ENCODE measurements around the gene MTG2.
A peak's percentile ranks its signal among the peaks of the same experiment; 100 is the strongest.

Gene MTG2

DNA sequence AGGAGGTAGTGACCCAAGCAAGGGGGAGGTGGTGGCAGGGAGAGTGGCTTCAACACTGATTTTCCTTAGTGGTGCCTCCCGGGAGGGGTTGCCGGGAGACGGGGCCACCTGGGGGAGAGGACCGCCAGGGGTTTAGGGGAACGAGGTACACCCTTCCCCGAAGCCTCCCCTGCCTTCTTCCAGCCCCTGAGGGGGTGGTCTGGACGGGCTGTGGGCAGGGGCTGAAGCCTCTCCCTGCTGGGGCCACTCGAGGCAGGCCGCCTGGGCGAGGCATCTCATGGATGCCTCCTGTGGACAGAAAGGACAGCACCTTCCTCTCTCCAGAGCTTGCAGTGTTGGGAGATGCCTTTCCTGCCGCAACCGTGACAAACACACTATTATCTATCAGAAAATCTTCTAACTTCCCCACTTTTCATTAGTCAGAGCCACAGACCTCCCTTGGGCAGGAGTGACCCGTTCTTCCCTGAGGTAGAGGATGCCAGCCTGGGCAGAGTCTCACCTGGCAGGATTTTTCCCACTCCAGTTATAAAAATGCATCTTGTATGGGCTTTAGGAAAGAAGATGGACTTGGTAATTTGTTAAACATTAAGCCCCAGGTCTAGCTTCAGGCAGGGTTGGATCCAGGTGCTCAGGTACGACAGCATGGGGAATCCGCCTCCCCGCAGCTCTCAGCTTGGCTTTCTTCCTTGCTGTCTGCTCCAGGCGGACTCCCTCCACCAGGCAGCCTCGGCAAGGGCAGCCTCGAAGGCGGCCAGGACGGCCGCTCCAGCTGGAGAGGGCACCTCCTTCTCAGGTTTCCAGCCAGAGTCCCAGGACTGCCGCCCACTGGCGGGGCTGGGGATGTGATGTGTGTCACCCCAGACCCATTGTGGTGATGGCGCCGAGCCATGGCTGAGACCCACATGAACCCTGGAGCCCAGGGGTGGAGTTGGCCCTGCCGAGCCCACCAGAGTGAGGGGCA, 26.2 kb downstream of the MTG2 start:
- Histone ChIP-seq H3K4me3 (no peak overlapping the region), H3K4me2 (no peak overlapping the region), H3K27ac (0 out of 2 replicates have a peak overlapping the region, but pooled peaks have one; percentile 30), H3K4me1 (peaks cover 69% of the 10 kb centered on the region), H3K36me3 (no peaks in the 10 kb centered on the region; the same call in 1 of the 2 replicates), H3K9ac (no peak overlapping the region), H4K20me1 (peaks cover 9% of the 10 kb centered on the region; the same call in 1 of the 2 replicates), H3K9me3 (no peaks in the 10 kb centered on the region), H3K27me3 (peaks cover 4% of the 10 kb centered on the region; the same call in 1 of the 2 replicates)
- no peak for TF ChIP-seq Cebpa-rat (IDR thresholded peaks at IDR 0.05)

DNA sequence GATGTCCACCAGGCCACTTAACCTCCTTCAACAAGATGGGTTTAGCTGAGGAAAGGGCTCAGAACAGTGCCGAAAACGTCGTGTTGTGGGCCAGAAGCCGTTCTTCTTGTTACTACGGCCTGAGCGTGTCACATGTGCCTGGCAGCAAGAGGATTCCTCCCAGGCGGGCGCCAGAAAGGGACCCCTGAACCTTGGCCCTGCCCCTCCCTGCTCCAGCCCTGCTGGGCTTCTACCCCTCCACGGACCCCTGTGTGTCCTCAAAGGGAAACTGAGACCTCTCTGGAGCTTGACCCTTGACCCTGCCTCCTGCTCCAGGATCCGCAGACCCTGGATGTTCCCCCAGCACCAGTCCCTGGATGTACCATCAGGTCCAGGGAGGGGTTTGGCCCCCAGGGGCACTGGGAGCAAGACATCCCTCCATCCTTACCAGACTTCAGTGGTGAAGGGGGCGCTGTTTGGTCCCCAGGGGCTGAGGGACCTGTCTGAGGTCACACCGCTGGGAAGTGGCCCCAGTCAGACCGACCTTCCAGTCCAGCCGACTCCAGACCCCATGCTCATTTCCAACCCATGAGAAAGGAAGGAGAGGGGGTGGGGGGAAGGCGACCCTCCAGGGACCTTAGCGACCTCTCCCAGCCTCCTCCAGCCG, 27.1 kb downstream of the MTG2 start:
- Histone ChIP-seq H3K4me2 (peak overlapping the region; percentile 28; the same call in 1 of the 2 replicates), H3K4me1 (peaks cover 69% of the 10 kb centered on the region), H3K36me3 (no peaks in the 10 kb centered on the region; the same call in 1 of the 2 replicates), H4K20me1 (peaks cover 18% of the 10 kb centered on the region), H3K27me3 (peaks cover 12% of the 10 kb centered on the region), H3K9me3 (no peaks in the 10 kb centered on the region), H3K4me3 (no peak overlapping the region), H3K27ac (no peak overlapping the region), H3K9ac (no peak overlapping the region)
- TF ChIP-seq Cebpa-rat (IDR thresholded peaks at IDR 0.05) = no peak

DNA sequence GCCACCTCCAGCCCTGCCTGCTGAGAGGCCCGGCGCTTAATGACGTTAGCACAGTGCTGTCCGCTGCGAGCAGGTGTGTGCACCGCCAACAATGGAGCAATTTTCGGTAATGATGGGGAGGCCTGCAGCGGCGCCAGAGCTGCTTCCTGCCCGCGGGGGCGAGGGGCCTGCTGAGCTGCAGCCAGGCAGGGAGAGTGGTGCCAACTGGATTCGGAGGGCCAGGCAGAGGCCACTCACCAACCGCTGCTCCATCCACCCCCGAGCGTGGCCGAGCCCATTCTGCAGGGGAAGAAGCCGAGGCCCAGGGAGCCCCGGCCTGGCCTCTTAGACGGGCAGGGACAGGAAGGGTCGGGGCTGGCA, 27.6 kb downstream of the MTG2 start:
- H3K4me1 ChIP-seq = peaks cover 69% of the 10 kb centered on the region
- TF ChIP-seq Cebpa-rat (IDR thresholded peaks at IDR 0.05) = no peak

DNA sequence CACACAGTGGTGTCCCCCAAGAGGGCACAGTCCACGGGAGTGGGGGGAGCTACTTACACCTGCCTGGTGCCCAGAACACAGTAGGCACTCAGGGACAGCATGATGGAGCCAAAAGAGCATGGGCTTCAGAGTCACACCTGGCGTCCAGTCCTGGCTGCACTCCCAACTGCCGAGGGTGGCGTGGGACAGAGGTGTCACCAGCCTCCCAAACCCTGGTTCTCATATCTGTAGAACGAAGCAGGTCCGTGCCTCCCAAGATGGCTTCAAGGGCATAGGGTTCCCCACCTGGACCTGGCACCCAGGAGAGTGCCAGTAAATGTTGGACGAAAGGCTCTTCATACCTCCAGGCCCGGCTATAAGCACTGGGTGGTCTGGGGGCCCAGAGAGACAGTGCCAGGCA, 28.4 kb downstream of the MTG2 start:
- no peak for TF ChIP-seq Cebpa-rat (IDR thresholded peaks at IDR 0.05)
- no peak overlapping the region for H3K4me3 ChIP-seq
- no peak overlapping the region for H3K27ac ChIP-seq
- peaks cover 31% of the 10 kb centered on the region for H4K20me1 ChIP-seq
- H3K27me3 ChIP-seq = peaks cover 13% of the 10 kb centered on the region
- no peaks in the 10 kb centered on the region for H3K9me3 ChIP-seq
- peaks cover 69% of the 10 kb centered on the region for H3K4me1 ChIP-seq
- no peaks in the 10 kb centered on the region; the same call in 1 of the 2 replicates for H3K36me3 ChIP-seq
- no peak overlapping the region for H3K4me2 ChIP-seq
- no peak overlapping the region for H3K9ac ChIP-seq

More for the DNA sequence above, 27.6 kb downstream of the MTG2 start:
- Histone ChIP-seq H3K36me3 (no peaks in the 10 kb centered on the region; the same call in 1 of the 2 replicates), H3K9me3 (no peaks in the 10 kb centered on the region), H3K4me2 (peak overlapping the region; percentile 28; the same call in 1 of the 2 replicates), H3K27me3 (peaks cover 13% of the 10 kb centered on the region), H3K9ac (no peak overlapping the region), H4K20me1 (peaks cover 23% of the 10 kb centered on the region), H3K4me3 (no peak overlapping the region), H3K27ac (no peak overlapping the region)

DNA sequence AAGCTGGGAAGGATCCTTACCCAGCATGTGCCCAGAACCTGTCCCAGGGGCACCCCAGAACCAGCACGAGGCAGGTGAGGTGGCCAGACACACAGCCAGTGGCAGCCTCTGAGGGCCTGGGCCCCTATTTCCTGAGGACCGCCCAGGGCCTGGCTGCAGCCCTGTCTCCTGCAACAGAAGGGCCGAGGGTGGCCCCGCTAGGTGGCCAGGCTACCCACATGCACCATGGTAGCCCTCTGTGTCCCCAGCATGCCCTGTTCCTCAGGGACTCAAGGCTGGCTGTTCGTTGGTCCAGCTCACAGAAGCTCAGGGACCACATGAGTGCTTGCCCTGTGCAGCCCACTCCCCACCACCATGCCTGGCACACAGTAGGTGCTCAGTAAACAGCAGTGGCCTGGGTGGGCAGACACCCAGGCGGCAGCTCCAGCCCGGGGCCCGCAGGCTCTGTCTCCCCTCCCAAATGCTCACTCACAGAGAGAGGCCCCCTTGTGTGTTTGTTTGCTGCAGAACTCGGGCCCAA, 29.0 kb downstream of the MTG2 start:
- Histone ChIP-seq H4K20me1 (peaks cover 37% of the 10 kb centered on the region), H3K9ac (no peak overlapping the region), H3K27ac (no peak overlapping the region), H3K4me2 (no peak overlapping the region), H3K9me3 (no peaks in the 10 kb centered on the region), H3K4me1 (peaks cover 74% of the 10 kb centered on the region), H3K36me3 (no peaks in the 10 kb centered on the region; the same call in 1 of the 2 replicates), H3K4me3 (no peak overlapping the region), H3K27me3 (peaks cover 13% of the 10 kb centered on the region)
- no peak for TF ChIP-seq Cebpa-rat (IDR thresholded peaks at IDR 0.05)

DNA sequence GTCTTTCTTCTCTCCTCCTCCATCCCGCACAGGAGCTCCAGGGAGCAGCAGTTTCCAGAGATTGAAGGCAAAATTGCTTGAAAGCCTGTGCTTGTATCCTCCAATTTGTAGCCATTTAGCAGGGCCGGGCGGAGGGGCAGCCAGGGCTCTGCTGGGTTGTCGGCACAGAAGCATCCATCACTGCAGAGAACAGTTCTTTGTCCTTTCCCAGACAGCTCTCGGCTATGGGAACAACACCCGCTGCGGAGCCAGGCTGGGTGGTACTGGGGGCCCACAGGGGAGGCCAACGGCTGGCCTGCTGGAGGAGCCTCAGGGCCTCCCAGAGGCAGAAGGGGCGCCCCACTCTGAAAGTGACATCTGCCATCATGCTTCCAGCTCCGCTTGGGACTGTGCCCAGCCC, 29.5 kb downstream of the MTG2 start:
- H3K36me3 ChIP-seq = no peaks in the 10 kb centered on the region; the same call in 1 of the 2 replicates
- peaks cover 42% of the 10 kb centered on the region for H4K20me1 ChIP-seq
- H3K4me1 ChIP-seq = peaks cover 77% of the 10 kb centered on the region
- TF ChIP-seq Cebpa-rat (IDR thresholded peaks at IDR 0.05) = no peak
- H3K9me3 ChIP-seq = no peaks in the 10 kb centered on the region
- H3K4me2 ChIP-seq = no peak overlapping the region
- H3K27me3 ChIP-seq = peaks cover 13% of the 10 kb centered on the region
- H3K9ac ChIP-seq = no peak overlapping the region
- H3K4me3 ChIP-seq = no peak overlapping the region
- no peak overlapping the region for H3K27ac ChIP-seq

DNA sequence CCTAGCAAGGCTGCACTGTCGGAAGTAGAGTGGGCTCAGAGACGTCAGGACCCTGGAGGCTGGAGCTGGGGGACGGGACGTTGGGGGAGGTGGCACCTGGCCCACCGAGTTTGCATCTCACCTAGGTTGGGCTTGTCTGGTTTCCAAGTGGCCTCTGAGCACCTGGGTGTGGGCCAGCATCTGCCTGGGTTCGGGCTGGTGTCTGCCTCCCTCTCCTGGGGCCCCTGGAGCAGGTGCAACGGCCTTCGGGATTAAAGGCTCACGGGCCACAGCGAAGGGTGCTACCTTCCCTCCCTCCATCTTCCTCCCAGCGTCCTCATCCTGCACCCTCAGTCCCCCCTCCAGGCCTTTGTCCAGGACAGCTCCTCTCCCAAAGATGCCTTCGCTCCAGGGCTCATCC, 31.2 kb downstream of the MTG2 start:
- no peaks in the 10 kb centered on the region for H3K36me3 ChIP-seq
- H3K9ac ChIP-seq = no peak overlapping the region
- peak overlapping the region; percentile 94 for H3K4me2 ChIP-seq
- TF ChIP-seq Cebpa-rat (IDR thresholded peaks at IDR 0.05) = no peak
- H4K20me1 ChIP-seq = peaks cover 55% of the 10 kb centered on the region
- H3K4me1 ChIP-seq = peaks cover 82% of the 10 kb centered on the region
- no peak overlapping the region for H3K27ac ChIP-seq
- peaks cover 31% of the 10 kb centered on the region for H3K27me3 ChIP-seq
- no peak overlapping the region; the same call in 1 of the 2 replicates for H3K4me3 ChIP-seq
- no peaks in the 10 kb centered on the region for H3K9me3 ChIP-seq

DNA sequence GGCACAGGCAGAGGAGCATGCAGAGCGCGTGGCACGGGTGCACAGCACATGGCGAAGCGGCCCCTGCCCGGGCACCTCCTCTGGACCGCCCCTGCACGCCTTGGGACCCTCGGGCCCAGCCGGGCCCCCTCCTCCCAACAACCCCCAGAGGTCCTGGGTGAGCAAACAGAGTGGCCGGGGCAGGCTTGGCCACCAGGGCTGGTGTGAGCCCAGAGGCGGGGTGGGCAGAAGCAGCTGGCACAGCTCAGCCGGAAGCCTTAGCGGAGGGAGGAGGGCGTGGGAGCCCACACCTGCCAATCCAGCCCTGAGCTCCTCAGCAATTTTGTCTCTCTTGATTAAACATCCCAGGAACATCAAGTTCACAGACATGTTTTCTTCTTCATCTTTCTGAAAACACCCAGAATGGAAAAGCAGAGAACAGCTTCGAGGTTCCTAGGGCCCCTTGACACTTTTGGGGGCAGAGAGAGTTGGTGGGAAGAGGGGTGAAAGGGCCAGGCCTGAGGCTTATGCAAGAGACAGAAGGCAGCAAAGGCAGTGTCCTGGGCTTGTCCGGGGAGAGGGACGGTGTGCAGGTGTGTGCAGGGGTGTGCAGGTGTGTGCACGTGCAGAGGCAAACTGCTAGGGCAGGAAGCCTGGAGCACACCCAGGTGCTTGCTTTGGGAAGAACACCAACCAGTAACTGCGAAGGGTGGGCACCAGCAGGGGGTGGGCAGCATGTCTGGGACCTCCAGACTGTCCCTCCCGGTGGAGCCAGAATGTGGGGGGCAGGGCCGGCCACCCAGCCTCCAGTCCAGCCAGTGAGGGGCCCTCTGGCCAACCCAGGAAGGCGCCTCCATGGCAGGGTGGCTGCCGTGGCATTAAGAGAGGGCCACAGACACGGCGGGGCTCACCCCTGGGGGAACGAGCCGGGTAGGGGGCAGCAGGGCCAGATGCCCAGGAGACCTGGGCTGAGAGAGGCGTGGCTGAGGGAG, 32.5 kb downstream of the MTG2 start:
- H3K27me3 ChIP-seq = peaks cover 43% of the 10 kb centered on the region
- H3K9me3 ChIP-seq = no peaks in the 10 kb centered on the region
- H4K20me1 ChIP-seq = peaks cover 62% of the 10 kb centered on the region
- peak overlapping the region; percentile 94 for H3K4me2 ChIP-seq
- peak overlapping the region; percentile 12; the same call in 1 of the 2 replicates for H3K4me3 ChIP-seq
- H3K27ac ChIP-seq = peak overlapping the region; percentile 67
- 0 out of 2 replicates have a peak overlapping the region, but pooled peaks have one; percentile 19 for H3K9ac ChIP-seq
- H3K36me3 ChIP-seq = no peaks in the 10 kb centered on the region
- no peak for TF ChIP-seq Cebpa-rat (IDR thresholded peaks at IDR 0.05)
- peaks cover 79% of the 10 kb centered on the region for H3K4me1 ChIP-seq

All from BLaER1 (cell line).